Ectodermal cell (in vitro differentiated cells): ENCODE measurements around the gene A4GALT.
"Not testable (repeated sequence)": the region's sequence is repeated elsewhere in the genome, so short reads cannot be mapped to it uniquely, and the experiment has no call there.

Experiments
- H3K27ac ChIP-seq: 2 replicates; pipeline ENCODE4 v1.7.0; 2013; ENCODE audit warnings: mild to moderate bottlenecking, low read depth, low read length; ENCODE audit not compliant: insufficient read depth, poor library complexity, severe bottlenecking
- H3K27me3 ChIP-seq: 2 replicates; pipeline ENCODE4 v1.7.0; 2013; ENCODE audit warnings: mild to moderate bottlenecking, low read length; ENCODE audit not compliant: insufficient read depth, control insufficient read depth, poor library complexity, severe bottlenecking
- H3K36me3 ChIP-seq: one replicate; pipeline ENCODE4 v1.7.0; 2013; ENCODE audit warnings: low read length; ENCODE audit not compliant: control insufficient read depth, insufficient read depth
- H3K4me1 ChIP-seq: one replicate; pipeline ENCODE4 v1.7.0; 2013; ENCODE audit warnings: low read length; ENCODE audit not compliant: control insufficient read depth, insufficient read depth
- H3K4me3 ChIP-seq: 2 replicates; pipeline ENCODE4 v1.7.0; 2013; ENCODE audit warnings: low read depth, low read length, control low read depth; ENCODE audit not compliant: insufficient read depth
- H3K9me3 ChIP-seq: 2 replicates; pipeline ENCODE4 v1.7.0; 2013; ENCODE audit warnings: mild to moderate bottlenecking, low read length, moderate library complexity; ENCODE audit not compliant: control insufficient read depth
- WGBS, 2 experiments: methylation state at CpG; one replicate each; pipeline ENCODE4 v1.1.7; 2013; ENCODE audit warnings: missing lambda C conversion rate in 2 of 2; 5-methylcytosine and 5-hydroxymethylcytosine counted together

A4GALT gene

GRCh38 chr22:42670046-42670445 is 50.6 kb downstream of the A4GALT start:
- Histone ChIP-seq H3K27me3 (no peaks in the 10 kb centered on the region), H3K4me3 (no peak overlapping the region), H3K9me3 (no peaks in the 10 kb centered on the region), H3K4me1 (no peaks in the 10 kb centered on the region), H3K36me3 (no peaks in the 10 kb centered on the region), H3K27ac (no peak overlapping the region)
- 89 to 94% methylated on average over 4 of the region's 4 CpGs for WGBS, 2 experiments

DNA sequence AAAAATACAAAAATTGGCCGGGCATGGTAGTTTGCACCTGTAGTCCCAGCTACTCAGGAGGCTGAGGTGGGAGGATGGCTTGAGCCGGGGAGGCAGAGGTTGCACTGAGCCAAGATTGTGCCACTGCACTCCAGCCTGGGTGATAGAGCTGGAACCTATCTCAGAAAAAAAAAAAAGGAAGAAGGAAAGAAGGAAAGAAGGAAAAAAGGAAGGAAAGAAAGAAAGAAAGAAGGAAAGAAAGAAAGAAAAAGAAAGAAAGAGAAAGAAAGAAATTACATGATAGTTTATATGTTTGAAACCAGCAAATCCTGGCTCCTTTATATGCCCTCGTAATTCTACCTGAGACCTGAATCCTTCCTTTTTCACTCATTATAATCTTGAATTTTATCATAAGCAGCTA is 54.3 kb downstream of the A4GALT start:
- H3K9me3 ChIP-seq, H3K4me3 ChIP-seq, H3K36me3 ChIP-seq, H3K4me1 ChIP-seq, H3K27ac ChIP-seq: not testable (repeated sequence)
- peaks cover 17% of the 10 kb centered on the region for H3K27me3 ChIP-seq
- 87 to 92% methylated on average over 3 of the region's 3 CpGs for WGBS, 2 experiments

DNA sequence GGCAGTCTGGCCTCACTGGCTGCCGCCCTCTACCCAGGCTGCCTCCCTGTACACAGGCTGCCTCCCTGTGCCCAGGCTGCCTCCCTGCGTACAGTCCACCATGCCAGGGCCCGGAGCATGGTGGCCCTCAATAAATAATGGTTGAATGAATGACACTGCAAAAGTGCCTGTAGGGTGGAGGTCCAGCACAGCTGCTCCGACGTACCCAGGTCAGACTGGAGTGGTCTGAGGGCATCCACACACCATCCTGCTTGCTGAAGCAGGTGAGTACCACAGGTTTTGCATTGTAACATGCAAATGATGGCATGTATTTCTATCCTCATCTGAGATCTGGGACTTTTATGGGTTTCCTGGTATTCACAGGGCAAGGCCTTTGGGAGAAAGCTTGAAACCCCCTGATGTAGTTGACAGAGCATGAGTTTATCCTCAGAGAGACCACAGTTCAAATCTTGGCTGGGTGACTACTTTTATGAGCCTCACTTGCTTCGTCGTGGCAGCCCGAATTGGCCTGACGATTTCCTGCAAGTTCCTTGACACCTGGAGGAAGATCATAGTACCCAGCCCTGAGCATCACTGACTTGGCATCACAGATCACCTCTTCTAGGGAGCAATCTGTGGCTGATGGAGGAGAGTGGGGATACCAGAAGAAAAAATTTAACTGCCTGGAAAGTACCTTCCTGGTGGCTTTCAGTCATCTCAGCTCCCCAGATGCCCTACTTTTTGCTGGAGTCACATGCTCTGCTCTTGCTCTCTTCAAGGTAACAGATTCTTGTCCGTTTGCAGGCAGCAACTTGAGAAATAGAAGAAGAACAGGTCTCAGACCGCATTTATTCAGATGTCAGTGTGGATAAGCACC is 55.5 kb downstream of the A4GALT start:
- H3K4me3 ChIP-seq: no peak overlapping the region
- no peaks in the 10 kb centered on the region for H3K9me3 ChIP-seq
- no peak overlapping the region for H3K27ac ChIP-seq
- peaks cover 17% of the 10 kb centered on the region for H3K27me3 ChIP-seq
- no peaks in the 10 kb centered on the region for H3K4me1 ChIP-seq
- WGBS, 2 experiments: 74 to 80% methylated on average over 10 to 11 of the region's 11 CpGs
- H3K36me3 ChIP-seq: no peaks in the 10 kb centered on the region

DNA sequence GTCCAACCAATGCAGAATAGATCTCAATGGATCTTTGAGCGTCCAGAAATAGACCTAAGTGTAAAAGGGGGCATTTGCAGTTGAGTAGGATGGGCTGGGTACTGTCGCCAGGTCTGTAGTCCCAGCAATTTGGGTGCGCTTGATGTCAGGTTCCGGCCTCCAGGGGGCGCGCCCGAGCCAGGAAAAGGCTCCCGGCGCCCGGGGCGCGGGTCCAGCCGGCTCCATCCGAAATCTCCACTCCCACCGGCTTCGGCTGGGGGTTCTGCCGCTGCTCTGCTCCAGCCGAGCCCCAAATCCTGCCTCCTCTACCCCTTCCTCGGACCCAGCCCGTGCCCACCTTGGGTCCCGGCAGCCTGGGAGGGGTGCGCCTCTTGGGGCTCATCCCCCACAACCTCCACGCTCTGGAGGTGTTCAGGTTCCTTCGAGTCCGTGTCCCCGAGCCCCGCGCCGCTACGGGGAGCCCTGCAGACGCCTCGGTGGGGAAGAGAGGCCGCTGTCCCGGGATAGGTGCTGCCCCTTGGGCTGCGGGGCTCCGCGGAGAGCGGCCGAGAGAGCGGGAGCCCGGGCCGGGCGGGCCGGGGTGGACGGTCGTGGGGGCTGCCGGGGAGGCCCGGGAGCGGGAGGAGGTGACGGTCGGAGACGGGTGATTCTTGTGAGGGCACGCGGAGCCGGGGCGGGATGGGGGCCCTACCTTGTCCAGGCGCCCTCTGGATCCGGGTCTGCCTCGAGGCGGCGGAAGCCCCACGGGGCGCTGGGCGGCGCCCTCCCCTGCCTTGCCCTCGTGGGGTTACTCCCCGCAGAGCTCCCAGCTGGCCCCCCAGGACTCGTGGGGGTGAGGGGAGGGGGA is 58.5 kb downstream of the A4GALT start:
- Histone ChIP-seq H3K9me3 (no peaks in the 10 kb centered on the region), H3K4me1 (no peaks in the 10 kb centered on the region), H3K4me3 (peak overlapping the region; percentile 49), H3K27me3 (peaks cover 17% of the 10 kb centered on the region), H3K27ac (no peak overlapping the region), H3K36me3 (no peaks in the 10 kb centered on the region)
- WGBS, 2 experiments: 6 to 7% methylated on average over 68 of the region's 68 CpGs

DNA sequence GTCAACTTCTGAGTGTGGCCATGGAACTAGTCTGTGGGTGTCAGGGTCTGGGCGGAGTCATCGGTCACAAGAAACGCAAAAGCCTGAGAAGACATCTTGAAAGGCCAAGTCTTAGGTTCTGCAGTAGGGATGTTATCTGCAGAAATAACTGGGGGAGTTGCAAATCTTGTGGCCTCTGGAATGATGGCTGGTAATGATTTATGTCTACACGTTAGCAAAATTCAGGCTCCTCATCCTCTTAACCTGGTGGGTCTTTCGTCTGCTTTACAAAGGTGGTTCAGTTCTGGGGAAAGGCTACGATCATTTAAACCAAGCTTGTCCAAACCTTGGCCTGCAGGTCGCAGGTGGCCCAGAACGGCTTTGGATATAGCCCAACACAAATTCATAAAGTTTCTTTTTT is 64.1 kb downstream of the A4GALT start:
- Histone ChIP-seq H3K27me3 (no peaks in the 10 kb centered on the region), H3K4me3 (no peak overlapping the region), H3K36me3 (no peaks in the 10 kb centered on the region), H3K27ac (no peak overlapping the region), H3K9me3 (no peaks in the 10 kb centered on the region), H3K4me1 (peaks cover 6% of the 10 kb centered on the region)
- WGBS, 2 experiments: 91 to 95% methylated on average over 8 of the region's 8 CpGs

DNA sequence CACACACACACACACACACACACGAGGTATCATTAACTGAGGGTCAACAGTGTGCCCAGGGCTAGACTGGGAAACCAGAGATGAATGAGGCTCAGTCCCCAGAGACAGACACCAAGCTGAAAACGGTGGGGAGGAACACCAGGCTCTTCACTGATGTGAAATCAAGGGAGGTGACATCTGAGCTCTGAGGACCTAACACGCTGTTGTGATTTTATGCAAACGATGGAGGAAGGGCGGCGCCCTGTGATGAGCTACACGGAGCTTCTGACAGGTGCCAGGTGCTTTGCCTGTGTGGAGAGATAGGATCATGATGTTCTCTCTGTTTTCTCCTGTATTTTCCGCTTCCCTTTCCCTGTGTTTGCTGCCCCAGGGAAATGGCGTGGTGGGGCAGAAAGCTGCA is 65.0 kb downstream of the A4GALT start:
- Histone ChIP-seq H3K4me3 (no peak overlapping the region), H3K36me3 (no peaks in the 10 kb centered on the region), H3K27me3 (no peaks in the 10 kb centered on the region), H3K4me1 (peaks cover 6% of the 10 kb centered on the region), H3K27ac (no peak overlapping the region), H3K9me3 (no peaks in the 10 kb centered on the region)
- 82 to 87% methylated on average over 9 of the region's 9 CpGs for WGBS, 2 experiments

- 83 to 85% methylated on average over 7 of the region's 7 CpGs for WGBS, 2 experiments
- H3K9me3 ChIP-seq: no peaks in the 10 kb centered on the region
- H3K4me3 ChIP-seq: no peak overlapping the region
- no peaks in the 10 kb centered on the region for H3K36me3 ChIP-seq
- H3K27ac ChIP-seq: no peak overlapping the region
- H3K27me3 ChIP-seq: no peaks in the 10 kb centered on the region
- H3K4me1 ChIP-seq: peaks cover 6% of the 10 kb centered on the region
Measured at GRCh38 chr22:42654436-42655073, 66.1 kb downstream of the A4GALT start.

DNA sequence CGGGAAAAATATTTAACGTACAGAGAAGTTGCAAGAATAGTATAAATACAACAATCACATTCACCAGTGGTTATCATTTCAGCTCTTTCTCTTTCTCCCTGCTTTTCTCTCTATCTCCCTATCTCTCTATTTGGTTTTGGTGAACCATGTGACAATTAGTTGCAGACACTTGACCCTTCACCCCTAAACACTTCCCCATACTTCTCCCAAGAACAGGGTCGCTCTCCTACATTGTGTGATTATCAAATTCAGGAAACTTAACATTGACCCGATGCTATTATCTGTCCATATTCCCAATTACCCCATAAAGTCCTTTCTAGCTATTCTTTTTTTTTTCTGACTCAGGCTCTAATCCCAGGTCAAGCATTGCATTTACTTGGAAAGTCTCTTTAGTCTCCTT is 66.7 kb downstream of the A4GALT start:
- no peak overlapping the region for H3K27ac ChIP-seq
- no peaks in the 10 kb centered on the region for H3K9me3 ChIP-seq
- H3K36me3 ChIP-seq: no peaks in the 10 kb centered on the region
- H3K27me3 ChIP-seq: no peaks in the 10 kb centered on the region
- no peak overlapping the region for H3K4me3 ChIP-seq
- 94 to 97% methylated on average over 4 of the region's 4 CpGs for WGBS, 2 experiments
- H3K4me1 ChIP-seq: peaks cover 6% of the 10 kb centered on the region

DNA sequence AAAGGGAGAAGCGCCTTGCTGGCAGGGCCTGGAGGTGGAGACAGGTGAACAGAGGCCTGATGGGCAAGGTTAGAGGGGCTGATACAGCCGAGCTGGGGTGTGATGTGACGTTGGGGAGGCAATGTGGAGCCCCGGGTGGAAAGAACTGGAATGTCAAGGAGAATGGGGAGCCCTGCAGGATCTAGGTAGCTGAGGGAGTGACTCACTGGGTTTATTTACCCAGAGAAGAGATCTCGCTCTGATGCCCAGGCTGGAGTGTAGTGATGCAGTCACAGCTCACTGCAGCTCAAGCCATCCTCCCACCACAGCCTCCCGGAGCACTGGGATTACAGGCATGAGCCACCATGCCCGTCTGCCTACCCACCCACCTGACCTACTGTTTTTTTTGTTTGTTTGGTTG is 69.5 kb downstream of the A4GALT start:
- Histone ChIP-seq H3K27me3 (no peaks in the 10 kb centered on the region), H3K36me3 (no peaks in the 10 kb centered on the region), H3K9me3 (no peaks in the 10 kb centered on the region), H3K27ac (no peak overlapping the region), H3K4me3 (no peak overlapping the region), H3K4me1 (peaks cover 15% of the 10 kb centered on the region)
- WGBS, 2 experiments: 87 to 91% methylated on average over 7 of the region's 7 CpGs
